Measurements from ENCODE around the gene RACGAP1. TPM values are rescaled to one million over a fixed set of nuclear protein-coding genes. Genes with fewer than 3 reads are reported as not detected.

The RACGAP1 gene
- total RNA-seq, 1 experiment from 2014 or later, result 213 TPM

DNA sequence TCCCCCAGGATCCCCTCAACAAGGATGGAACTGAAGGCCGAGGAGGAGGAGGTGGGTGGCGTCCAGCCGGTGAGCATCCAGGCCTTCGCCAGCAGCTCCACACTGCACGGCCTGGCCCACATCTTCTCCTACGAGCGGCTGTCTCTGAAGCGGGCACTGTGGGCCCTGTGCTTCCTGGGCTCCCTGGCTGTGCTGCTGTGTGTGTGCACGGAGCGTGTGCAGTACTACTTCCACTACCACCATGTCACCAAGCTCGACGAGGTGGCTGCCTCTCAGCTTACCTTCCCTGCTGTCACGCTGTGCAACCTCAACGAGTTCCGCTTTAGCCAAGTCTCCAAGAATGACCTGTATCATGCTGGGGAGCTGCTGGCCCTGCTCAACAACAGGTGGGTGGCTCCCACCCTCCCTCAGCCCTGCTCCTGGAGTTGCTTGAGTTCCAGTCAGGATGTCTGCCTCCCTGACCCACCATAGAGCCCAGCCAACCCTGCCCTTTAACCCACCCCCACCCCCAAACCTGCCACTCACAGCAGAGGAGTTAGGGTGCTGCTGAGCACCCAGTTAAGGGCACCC is 33.5 kb upstream of the RACGAP1 start:
- no peak for DNase-seq (ENCODE audit: low read depth)
- in situ Hi-C loops (cut with HindIII; ENCODE audit: low pct_unique_long_range_greater_than_20kb, low sequenced_read_pairs), result loop anchor here (25.0 kb wide), 1 partner anchor 97 kb away; the partner anchor contains the start of genes AQP2, AQP5 and AQP6

DNA sequence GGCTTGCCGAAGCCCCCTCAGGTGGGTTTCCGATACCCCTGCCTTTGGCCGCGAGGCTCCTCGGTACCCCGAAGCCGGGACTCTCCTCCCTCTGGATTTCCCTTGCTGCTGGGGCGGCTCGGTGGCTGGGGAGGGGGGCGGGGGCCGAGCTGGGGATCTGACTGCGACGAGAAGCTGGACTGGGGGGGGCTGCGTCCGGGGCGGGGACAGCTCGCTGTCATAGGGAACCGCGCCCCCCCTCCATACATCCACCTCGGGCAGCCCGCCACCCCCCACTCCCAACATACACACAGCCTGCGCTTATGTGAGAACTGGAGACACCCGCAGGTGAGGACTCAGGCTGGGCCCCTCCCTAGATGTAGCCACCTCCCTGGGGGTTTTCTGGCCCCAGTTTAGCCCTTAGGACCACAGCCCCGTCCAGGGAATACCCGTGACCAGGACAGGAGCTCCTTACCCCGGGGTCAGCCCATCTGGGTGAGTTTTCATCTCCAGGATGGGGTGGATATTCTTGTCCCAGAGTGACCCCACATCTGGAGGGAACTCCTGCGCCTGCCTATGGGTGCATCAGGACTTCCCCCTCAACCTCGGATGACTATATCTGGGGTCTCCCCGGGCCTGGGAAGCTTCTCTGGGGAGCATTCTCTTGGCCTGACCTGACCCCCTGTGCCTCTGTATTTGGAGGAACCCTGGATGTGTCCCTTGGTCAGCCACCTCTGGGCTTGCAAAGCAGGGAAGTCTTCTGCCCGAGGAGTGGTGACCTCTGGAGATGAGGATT is 32.8 kb upstream of the RACGAP1 start:
- no peak for DNase-seq (ENCODE audit: low read depth)
- in situ Hi-C loops (cut with HindIII; ENCODE audit: low pct_unique_long_range_greater_than_20kb, low sequenced_read_pairs), result loop anchor here (25.0 kb wide), 1 partner anchor 96 kb away; the partner anchor contains the start of genes AQP2, AQP5 and AQP6

DNA sequence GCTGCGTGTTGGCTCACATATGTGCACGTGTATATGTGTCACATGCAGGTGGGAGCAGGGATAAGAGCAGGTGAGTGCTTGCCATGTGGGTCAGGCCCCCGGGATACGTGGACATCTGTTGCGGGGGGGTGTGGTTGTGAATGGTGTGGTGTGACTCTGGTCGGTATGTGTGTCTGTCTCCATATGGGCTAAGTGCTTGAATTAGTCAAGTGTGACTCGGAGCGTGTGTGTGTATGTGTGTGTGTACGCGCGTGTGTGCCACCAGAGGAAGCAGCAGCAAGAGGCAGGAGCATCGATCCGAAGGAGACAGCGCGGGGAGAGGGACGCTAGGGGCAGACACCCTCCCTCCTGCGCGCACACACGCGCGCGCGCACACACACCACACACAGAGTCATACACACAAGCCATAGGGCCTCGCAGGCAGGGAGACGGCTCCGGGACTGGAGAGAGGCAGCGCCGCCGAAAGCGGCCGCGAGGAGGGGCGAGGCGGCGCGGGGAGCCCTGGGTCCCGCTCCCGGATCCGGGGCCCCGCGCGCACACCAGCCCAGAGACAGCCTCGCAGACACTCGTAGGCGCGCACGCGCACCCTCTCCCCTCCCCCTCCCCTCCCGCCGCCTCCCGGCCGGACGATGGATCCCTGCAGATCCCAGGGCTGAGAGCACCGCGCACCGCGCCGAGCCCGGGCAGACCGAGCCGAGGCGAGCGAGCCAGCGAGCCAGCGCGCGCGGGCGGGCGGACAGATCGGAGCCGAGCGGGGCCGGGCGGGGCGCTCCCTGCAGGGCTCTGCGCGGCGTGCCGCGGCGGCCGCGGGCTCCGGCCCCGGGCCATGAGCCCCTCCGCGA is 31.9 kb upstream of the RACGAP1 start, which contains the start of gene ASIC1:
Gene ASIC1 (plus strand): TSS at position 597 of the 842 bp plus-strand sequence. CDS start 1,171 bp downstream, outside the sequence.
- peak; percentile 71 for DNase-seq (ENCODE audit: low read depth)
- in situ Hi-C loops (cut with HindIII; ENCODE audit: low pct_unique_long_range_greater_than_20kb, low sequenced_read_pairs), result loop anchor here (25.0 kb wide), 1 partner anchor 95 kb away; the partner anchor contains the start of genes AQP2, AQP5 and AQP6

DNA sequence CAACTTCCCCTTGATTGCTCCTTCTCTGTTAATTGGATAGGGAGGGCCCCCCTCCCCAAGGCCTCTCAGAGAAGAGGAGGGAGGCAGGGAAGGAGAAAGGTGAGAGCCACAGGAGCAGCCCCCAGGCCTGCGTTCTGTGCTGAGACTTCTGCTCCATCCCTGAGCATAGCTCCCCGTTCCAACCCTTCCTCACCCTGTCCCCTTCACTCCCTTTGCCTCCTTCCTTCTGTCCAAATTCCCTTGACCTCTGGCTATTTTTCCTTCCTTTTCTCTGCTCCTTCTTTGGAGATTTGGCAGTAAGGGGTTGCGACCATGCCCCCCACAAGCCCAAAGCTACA is 31.3 kb upstream of the RACGAP1 start:
- in situ Hi-C loops (cut with HindIII; ENCODE audit: low pct_unique_long_range_greater_than_20kb, low sequenced_read_pairs), result loop anchor here (25.0 kb wide), 1 partner anchor 94 kb away; the partner anchor contains the start of genes AQP2, AQP5 and AQP6
- no peak for DNase-seq (ENCODE audit: low read depth)

DNA sequence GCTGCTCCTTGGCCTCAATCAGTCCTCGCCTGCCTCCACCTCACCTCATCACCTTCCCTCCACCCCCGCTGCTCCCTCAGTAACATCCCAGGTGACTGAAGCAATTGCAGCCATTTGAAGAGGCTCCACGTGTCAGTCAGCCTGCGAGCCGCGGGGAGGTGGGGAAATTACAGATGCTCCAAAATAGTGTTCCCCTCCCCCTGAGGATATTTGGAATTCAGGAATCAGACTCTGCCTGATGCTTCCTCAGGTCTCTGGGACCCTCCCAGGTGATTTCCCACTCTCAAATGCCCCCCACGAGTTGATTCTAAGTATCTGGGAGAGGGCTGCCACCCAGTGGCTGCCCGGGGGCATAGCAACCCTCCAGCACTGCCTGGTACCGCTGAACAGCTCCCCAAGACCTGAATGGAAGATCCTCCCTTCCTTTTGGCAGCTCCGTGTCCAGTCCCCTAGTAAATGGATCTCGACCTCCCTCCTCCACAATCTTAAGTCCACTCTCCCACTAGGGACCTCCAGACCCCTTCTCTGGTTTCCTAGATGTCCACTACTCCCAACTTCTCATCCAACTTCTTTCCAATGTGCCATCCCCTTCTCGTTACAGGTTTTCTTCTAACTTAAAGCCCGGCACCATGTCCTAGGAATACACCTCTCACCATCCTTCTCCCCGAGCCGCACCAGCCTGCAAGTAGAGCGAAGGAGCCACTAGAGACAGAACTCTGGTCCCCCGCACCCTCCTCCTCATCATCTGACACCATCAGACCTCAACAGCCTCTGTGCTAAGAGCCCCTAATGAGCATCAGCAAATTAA is 30.7 kb upstream of the RACGAP1 start:
- DNase-seq (ENCODE audit: low read depth), result peak; percentile 66
- in situ Hi-C loops (cut with HindIII; ENCODE audit: low pct_unique_long_range_greater_than_20kb, low sequenced_read_pairs), result loop anchor here (25.0 kb wide), 1 partner anchor 94 kb away; the partner anchor contains the start of genes AQP2, AQP5 and AQP6

DNA sequence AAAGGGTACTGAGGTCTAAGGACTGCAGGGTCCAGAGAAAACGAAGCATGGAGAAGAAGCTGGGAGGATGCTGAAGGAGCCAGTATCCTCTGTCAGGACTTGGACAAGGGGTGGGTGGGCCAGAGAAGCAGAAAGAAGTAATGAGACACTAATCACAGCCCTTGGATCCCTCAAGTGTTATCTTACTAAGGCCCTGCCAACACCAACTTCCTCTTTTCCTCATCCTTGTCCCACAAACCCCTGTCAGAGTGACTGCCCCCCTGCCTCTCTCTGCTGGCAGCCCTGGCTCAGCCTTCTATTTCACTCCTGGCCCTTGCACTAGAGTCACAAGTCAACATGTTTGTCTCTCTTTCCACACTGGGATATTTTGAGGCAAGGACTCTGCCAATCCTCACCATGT is 28.3 kb upstream of the RACGAP1 start:
- no peak for DNase-seq (ENCODE audit: low read depth)
- in situ Hi-C loops (cut with HindIII; ENCODE audit: low pct_unique_long_range_greater_than_20kb, low sequenced_read_pairs), result loop anchor here (25.0 kb wide), 1 partner anchor 91 kb away; the partner anchor contains the start of genes AQP2, AQP5 and AQP6

DNA sequence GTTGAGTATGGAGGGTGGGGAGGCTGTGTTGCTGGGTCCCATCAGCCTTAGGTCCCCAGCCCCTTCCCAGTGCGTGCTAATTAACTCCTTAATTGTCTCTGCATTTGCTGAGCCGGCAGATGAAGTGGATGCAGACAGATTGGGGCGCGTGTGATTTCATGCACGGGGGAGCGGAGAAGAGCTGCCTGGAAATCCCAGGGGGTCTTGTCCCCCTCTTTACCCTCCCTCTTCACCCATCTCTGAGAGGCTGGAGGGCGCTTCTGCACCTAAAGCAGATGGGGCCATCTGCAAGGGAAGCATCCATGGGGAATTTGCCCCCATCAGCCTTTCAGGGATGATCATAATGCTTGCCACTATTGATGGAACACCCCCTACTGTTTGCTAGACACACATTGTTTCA is 27.7 kb upstream of the RACGAP1 start:
- in situ Hi-C loops (cut with HindIII; ENCODE audit: low pct_unique_long_range_greater_than_20kb, low sequenced_read_pairs), result loop anchor here (25.0 kb wide), 1 partner anchor 91 kb away; the partner anchor contains the start of genes AQP2, AQP5 and AQP6
- no peak for DNase-seq (ENCODE audit: low read depth)

DNA sequence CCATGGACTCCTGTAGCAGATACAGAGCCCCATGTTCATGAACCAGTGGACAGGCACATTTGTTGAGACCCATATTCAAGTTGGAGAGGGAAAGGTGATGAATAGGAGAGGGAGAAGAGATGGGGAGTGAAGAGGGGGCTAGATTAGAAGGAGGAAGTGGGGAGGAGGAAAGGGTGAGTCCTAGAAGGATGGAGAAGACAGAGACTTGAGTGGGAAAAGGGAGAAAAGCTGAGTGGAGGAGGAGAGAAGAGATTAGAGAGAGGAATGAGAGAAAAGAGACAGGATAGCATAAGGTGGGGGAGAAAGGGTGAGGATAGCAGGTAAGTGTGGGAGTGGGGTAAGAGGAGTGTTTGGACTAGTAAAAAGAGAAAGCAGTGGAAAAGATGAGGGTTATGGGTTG is 27.2 kb upstream of the RACGAP1 start:
- in situ Hi-C loops (cut with HindIII; ENCODE audit: low pct_unique_long_range_greater_than_20kb, low sequenced_read_pairs), result loop anchor here (25.0 kb wide), 1 partner anchor 90 kb away; the partner anchor contains the start of genes AQP2, AQP5 and AQP6
- DNase-seq (ENCODE audit: low read depth), result no peak

DNA sequence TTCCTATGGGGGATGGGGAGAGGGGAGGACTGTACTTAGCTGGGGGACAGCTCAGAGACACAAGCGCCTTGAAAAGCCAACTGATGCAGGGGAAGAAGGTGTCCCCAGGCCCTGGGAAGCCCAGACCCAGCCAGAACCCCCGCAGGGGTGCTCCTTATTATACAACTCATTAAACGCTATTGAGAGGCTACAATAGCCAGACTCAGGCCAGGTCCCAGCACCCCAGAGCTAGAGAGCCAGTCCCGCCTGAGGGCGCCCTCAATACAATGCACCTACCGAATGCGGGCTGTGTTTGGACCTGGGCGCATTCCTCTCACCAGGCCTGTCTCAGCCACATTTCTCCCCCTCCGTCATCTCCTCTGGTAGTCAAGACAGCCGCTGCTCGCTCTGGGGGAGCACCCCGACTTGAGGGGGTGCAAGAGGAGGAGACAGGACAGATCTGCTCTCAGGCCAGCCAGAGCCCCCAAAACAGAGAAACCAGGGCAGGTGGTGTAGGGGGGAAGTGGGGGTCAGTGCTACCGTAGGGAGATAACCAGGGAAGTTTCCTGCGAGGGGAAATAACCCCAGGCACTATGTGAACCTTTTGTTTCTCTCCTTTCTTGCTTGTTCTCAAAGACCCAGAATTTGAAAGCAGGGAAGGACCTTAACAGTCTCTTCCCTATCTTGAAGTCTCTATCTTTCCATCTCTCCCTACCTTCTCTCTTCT is 26.0 kb upstream of the RACGAP1 start:
- in situ Hi-C loops (cut with HindIII; ENCODE audit: low pct_unique_long_range_greater_than_20kb, low sequenced_read_pairs), result loop anchor here (25.0 kb wide), 1 partner anchor 89 kb away; the partner anchor contains the start of genes AQP2, AQP5 and AQP6
- no peak for DNase-seq (ENCODE audit: low read depth)

DNA sequence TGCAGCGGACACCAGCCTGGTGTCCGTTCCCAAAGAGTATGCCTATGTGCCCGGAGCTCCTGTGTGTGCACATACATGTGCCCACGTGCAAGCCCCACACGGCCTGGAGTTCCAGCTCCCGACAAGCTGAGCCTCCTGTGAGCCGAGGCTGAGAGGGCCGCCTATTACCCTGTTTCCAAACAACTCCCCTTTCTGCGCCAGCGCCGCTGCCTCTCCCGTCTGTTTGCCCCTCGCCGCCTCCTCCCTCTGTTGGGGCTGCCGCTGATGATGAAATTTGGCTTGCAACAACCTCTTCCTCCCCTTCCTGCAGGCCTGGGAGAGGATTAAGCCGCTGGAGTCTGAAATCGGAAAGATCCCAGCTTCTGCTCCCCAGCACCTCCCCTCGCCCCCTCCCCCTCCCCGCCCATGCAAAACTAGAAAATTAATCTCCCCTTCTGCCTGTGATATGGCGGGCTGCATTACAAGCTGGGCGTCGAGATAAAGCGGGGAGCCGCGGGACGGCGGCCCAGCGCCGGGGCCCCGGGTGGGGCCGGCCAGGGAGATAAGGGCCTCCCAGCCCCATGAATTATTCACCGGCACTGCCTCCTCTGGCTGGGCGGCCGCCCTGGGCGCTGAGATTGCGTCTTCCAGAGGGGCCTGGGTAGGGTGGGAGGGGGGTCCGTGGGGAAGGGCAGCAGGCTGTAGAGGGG is 25.3 kb upstream of the RACGAP1 start:
- no peak for DNase-seq (ENCODE audit: low read depth)
- in situ Hi-C loops (cut with HindIII; ENCODE audit: low pct_unique_long_range_greater_than_20kb, low sequenced_read_pairs), result loop anchor here (25.0 kb wide), 1 partner anchor 88 kb away; the partner anchor contains the start of genes AQP2, AQP5 and AQP6

DNA sequence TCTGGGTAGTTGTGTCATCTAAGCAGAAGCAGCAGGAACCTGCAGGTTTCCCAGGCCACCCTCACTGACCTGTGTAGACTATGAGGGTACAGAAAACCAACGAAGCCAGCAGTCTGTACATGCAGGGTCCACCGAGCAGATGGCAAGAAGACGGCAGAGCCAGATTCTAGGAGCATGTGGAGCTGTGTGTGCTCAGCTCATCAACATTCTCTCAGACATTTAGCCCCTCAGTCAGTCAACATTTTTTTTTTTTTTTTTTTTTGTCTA is 24.8 kb upstream of the RACGAP1 start:
- in situ Hi-C loops (cut with HindIII; ENCODE audit: low pct_unique_long_range_greater_than_20kb, low sequenced_read_pairs), result loop anchor here (25.0 kb wide), 1 partner anchor 88 kb away; the partner anchor contains the start of genes AQP2, AQP5 and AQP6
- no peak for DNase-seq (ENCODE audit: low read depth)

DNA sequence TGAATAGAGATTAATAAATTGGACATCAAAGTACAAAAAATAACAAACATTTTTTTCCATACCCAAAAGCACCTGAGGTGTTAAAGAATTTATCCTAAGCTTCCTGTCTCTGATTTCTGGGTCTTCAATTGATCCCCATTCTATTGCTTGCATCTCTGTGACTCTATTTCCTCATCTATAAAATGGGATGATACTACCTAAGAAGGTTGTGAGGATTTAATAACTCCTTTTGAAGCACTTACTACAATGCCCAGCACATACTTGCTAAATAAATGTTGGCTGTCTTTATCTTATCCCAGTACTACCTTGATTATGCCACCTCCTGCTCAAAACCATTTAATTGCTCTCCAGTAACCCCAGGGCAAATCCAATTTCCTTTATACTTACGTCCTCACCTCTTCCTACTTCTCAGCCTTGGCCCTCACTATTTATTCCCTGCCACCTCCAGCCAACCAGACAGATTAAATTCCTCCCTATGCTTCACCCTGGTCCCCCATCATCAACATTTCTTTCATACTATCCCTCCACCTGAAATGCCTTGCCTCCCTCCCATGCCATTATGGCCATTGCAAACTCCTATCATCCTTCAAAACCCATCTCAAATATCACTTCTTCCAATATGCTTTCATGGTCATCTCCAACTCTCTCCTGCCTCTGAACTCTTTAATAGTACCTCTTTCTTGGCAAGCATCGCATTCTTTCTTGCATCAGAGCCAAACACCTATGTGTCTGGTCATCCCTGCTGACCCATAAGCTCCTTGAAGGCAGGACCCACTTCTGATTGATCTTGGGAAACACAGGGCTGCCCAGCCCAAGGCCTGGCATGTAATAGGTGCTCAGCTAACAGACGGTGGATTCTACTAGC is 24.2 kb upstream of the RACGAP1 start:
- in situ Hi-C loops (cut with HindIII; ENCODE audit: low pct_unique_long_range_greater_than_20kb, low sequenced_read_pairs), result loop anchor here (25.0 kb wide), 1 partner anchor 87 kb away; the partner anchor contains the start of genes AQP2, AQP5 and AQP6
- DNase-seq (ENCODE audit: low read depth), result no peak

DNA sequence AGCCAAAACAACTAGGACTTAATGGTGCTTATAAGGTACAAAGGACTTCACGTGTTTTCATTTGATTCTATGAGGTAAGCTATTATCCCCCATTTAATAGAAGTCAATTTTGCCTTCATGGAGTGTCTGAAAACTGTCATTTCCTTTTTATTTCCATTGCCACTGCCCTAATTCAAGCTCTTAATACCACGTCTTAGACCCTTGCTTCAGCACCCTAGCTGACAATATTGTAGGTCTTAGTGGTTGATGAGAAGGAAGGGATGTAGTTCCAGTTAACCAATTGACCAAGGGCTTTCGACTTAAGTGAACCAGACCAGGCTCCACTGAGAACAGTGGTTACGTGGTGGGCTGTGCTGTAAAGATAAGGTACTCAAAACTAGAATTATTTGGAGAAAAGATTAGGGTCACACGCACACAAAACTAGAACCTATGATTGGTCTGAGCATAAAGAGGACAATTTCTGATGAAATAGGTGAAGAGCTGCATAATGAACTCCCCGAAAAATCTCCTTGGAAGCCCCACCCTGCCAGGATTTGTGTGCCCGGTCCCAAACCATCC is 22.5 kb upstream of the RACGAP1 start:
- in situ Hi-C loops (cut with HindIII; ENCODE audit: low pct_unique_long_range_greater_than_20kb, low sequenced_read_pairs), result no loop called here
- DNase-seq (ENCODE audit: low read depth), result no peak

DNA sequence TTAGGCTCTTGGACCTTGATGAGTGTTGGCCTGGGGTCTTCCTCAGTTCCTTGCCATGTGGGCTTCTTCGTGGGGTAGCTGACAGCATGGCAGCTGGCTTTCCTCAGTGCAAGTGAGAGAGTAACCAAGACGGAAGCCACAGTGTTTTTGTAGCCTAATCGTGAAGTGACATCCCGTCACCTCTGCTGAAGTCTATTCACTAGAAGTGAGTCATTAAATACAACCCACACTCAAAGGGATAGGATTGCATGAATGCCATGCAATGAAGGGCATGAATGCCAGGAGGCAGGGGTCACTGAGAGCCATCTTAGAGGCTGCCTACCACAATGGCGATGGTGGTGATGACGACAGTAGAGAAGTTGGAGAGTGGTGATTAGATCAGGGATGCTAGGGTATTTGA is 18.6 kb upstream of the RACGAP1 start:
- in situ Hi-C loops (cut with HindIII; ENCODE audit: low pct_unique_long_range_greater_than_20kb, low sequenced_read_pairs), result no loop called here
- no peak for DNase-seq (ENCODE audit: low read depth)

DNA sequence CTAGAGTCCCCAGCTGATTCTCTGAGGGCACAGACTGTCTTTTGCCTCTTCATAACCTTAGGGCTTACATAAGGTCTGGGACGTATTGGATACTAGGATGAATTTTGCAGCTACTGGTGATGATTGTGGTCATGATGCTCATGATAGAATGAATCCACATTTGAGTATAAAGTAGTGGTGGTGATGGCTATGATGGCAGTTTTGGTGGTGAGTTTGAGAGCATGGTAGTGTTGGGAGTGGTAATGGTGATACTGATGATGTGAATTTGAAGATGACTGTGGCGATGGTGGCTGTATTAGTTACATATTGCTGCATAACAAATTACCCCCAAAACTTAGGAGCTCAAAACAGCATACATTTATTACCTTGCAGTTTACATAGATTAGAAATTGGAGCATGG is 18.0 kb upstream of the RACGAP1 start:
- no peak for DNase-seq (ENCODE audit: low read depth)
- in situ Hi-C loops (cut with HindIII; ENCODE audit: low pct_unique_long_range_greater_than_20kb, low sequenced_read_pairs), result no loop called here
